ENCODE data around the gene EPHB3.

DNA sequence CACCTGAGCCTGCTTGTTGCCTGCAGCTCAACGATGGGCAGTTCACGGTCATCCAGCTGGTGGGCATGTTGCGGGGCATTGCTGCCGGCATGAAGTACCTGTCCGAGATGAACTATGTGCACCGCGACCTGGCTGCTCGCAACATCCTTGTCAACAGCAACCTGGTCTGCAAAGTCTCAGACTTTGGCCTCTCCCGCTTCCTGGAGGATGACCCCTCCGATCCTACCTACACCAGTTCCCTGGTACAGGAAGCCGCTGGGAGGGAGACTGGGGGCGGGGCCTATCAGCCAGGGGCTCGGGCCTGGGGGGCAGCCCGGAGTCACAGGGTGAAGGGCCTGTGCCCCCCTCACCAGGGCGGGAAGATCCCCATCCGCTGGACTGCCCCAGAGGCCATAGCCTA, 18.8 kb downstream of the EPHB3 start:
- TF ChIP-seq, protein P1, sequence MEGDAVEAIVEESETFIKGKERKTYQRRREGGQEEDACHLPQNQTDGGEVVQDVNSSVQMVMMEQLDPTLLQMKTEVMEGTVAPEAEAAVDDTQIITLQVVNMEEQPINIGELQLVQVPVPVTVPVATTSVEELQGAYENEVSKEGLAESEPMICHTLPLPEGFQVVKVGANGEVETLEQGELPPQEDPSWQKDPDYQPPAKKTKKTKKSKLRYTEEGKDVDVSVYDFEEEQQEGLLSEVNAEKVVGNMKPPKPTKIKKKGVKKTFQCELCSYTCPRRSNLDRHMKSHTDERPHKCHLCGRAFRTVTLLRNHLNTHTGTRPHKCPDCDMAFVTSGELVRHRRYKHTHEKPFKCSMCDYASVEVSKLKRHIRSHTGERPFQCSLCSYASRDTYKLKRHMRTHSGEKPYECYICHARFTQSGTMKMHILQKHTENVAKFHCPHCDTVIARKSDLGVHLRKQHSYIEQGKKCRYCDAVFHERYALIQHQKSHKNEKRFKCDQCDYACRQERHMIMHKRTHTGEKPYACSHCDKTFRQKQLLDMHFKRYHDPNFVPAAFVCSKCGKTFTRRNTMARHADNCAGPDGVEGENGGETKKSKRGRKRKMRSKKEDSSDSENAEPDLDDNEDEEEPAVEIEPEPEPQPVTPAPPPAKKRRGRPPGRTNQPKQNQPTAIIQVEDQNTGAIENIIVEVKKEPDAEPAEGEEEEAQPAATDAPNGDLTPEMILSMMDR (IDR thresholded peaks at IDR 0.05): no peak
- no peak for TF ChIP-seq POLR2A (IDR thresholded peaks at IDR 0.05)
